GM23338 (cell line): Measurements from ENCODE around the gene PRTN3. TPM values are rescaled to one million over a fixed set of nuclear protein-coding genes. Genes with fewer than 3 reads are reported as not detected.

Source experiments
- ATAC-seq: fragments of 200-7000 bp; cut with Tn5 transposase; 3 replicates; pipeline ENCODE4 v1.9.1; 2020
- DNase-seq: peaks from one replicate; pipeline ENCODE4 v3.0.0-alpha.2; 2015; ENCODE audit warnings: low spot score
- H2AFZ ChIP-seq: fragments of 200-600 bp; sonication (generic); 2 replicates; pipeline ENCODE4 v1.8.0; 2016; ENCODE audit warnings: antibody characterized with exemption, mild to moderate bottlenecking, moderate library complexity
- H3F3A ChIP-seq: fragments of 200-600 bp; sonication (generic); replicated peaks from 2 replicates; pipeline ENCODE4 v1.8.0; 2017; ENCODE audit warnings: antibody characterized with exemption, mixed run types, low read depth
- H3K27ac ChIP-seq: fragments of 200-600 bp; sonication (generic); 2 replicates; pipeline ENCODE4 v1.6.1; 2016; ENCODE audit warnings: low read depth
- H3K27me3 ChIP-seq: fragments of 200-600 bp; sonication (generic); 2 replicates; pipeline ENCODE4 v1.8.0; 2016; ENCODE audit warnings: mild to moderate bottlenecking, mixed run types, moderate library complexity; ENCODE audit not compliant: insufficient read depth
- H3K36me3 ChIP-seq: fragments of 200-600 bp; sonication (generic); 2 replicates; pipeline ENCODE4 v1.8.0; 2016; ENCODE audit warnings: mild to moderate bottlenecking; ENCODE audit not compliant: insufficient read depth
- H3K4me1 ChIP-seq: fragments of 200-600 bp; sonication (generic); 2 replicates; pipeline ENCODE4 v1.8.0; 2016; ENCODE audit warnings: mild to moderate bottlenecking, moderate library complexity; ENCODE audit not compliant: insufficient read depth
- H3K4me2 ChIP-seq: fragments of 200-600 bp; sonication (generic); 2 replicates; pipeline ENCODE4 v1.7.1; 2017; ENCODE audit warnings: mixed run types
- H3K4me3 ChIP-seq: fragments of 200-600 bp; sonication (generic); 2 replicates; pipeline ENCODE4 v1.6.1; 2016; ENCODE audit warnings: mixed run types
- H3K79me2 ChIP-seq: fragments of 200-600 bp; sonication (generic); replicated peaks from 2 replicates; pipeline ENCODE4 v1.8.0; 2017; ENCODE audit warnings: mild to moderate bottlenecking; ENCODE audit not compliant: insufficient read depth
- H3K9me2 ChIP-seq: fragments of 200-600 bp; sonication (generic); 2 replicates; pipeline ENCODE4 v1.8.0; 2017; ENCODE audit not compliant: insufficient read depth
- H4K20me1 ChIP-seq: fragments of 200-600 bp; sonication (generic); replicated peaks from 2 replicates; pipeline ENCODE4 v1.8.0; 2017; ENCODE audit warnings: mild to moderate bottlenecking; ENCODE audit not compliant: insufficient read depth
- H3K27ac Mint-ChIP-seq: 2 replicates; pipeline ENCODE4 v1.8.0; 2020; ENCODE audit warnings: inconsistent platforms, mild to moderate bottlenecking, moderate library complexity, mixed read lengths
- H3K27me3 Mint-ChIP-seq: 3 replicates; pipeline ENCODE4 v1.8.0; 2022; ENCODE audit warnings: low read depth, mild to moderate bottlenecking, moderate library complexity, mixed read lengths, inconsistent platforms; ENCODE audit not compliant: insufficient read depth, poor library complexity
- H3K36me3 Mint-ChIP-seq: 3 replicates; pipeline ENCODE4 v1.8.0; 2021; ENCODE audit warnings: low read depth, mild to moderate bottlenecking, inconsistent platforms, moderate library complexity, mixed read lengths
- H3K4me1 Mint-ChIP-seq: 3 replicates; pipeline ENCODE4 v1.8.0; 2020; ENCODE audit warnings: mild to moderate bottlenecking, inconsistent platforms, mixed read lengths
- H3K4me3 Mint-ChIP-seq: 3 replicates; pipeline ENCODE4 v1.8.0; 2021; ENCODE audit warnings: moderate library complexity, mild to moderate bottlenecking, inconsistent platforms, mixed read lengths
- H3K9me3 Mint-ChIP-seq: 3 replicates; pipeline ENCODE4 v1.8.0; 2020; ENCODE audit warnings: moderate library complexity, mild to moderate bottlenecking, inconsistent platforms, mixed read lengths
- EZH2 ChIP-seq: fragments of 200-600 bp; sonication (generic); IDR thresholded peaks from one replicate; pipeline ENCODE4 v1.8.0; 2017; ENCODE audit warnings: antibody characterized with exemption, mild to moderate bottlenecking, low read depth; ENCODE audit not compliant: unreplicated experiment
- EZH2phosphoT487 ChIP-seq: fragments of 200-600 bp; sonication (generic); IDR thresholded peaks from one replicate; pipeline ENCODE4 v1.8.1; 2018; ENCODE audit warnings: antibody characterized with exemption; ENCODE audit not compliant: unreplicated experiment
- NANOG ChIP-seq: IDR thresholded peaks from 2 replicates; pipeline ENCODE4 v1.6.1; 2016; ENCODE audit warnings: antibody characterized with exemption, borderline replicate concordance
- POLR2AphosphoS5 ChIP-seq: IDR thresholded peaks from 2 replicates; pipeline ENCODE4 v1.6.1; 2016; ENCODE audit warnings: antibody characterized with exemption, low read depth
- ZNF331 ChIP-seq: fragments of 250-450 bp; sonication (Bioruptor Pico); IDR thresholded peaks from 2 replicates; pipeline ENCODE4 v1.5.0; 2020; ENCODE audit warnings: low read depth, mild to moderate bottlenecking, moderate library complexity
- polyA plus RNA-seq: library from polyadenylated mRNA; unstranded; fragments of >200 nt; fragmentation: Nextera tagmentation; extraction: Ambion mirVana; gene quantifications from 2 replicates; pipeline ENCODE4 v1.2.1, GENCODE V29; 2016
- total RNA-seq: library from RNA; depleted of rRNA; stranded (reverse); fragments of >200 nt; shearing (Covaris generic); gene quantifications from 2 replicates; pipeline ENCODE4 v1.2.3, GENCODE V29; 2014
- TF ChIP-seq, protein P1 (sequence below): IDR thresholded peaks from one replicate; pipeline ENCODE4 v1.6.1; 2018; ENCODE audit warnings: antibody characterized with exemption; ENCODE audit not compliant: unreplicated experiment
- TF ChIP-seq, protein P2 (sequence below), 2 experiments: fragments of 200-600 bp in 1 of 2; sonication (generic) in 1 of 2; conservative IDR thresholded peaks; 2 replicates each; pipeline versions ENCODE4 v1.5.1 to v1.6.1; 2016 to 2017; ENCODE audit warnings: antibody characterized with exemption in 2 of 2, low read depth in 2 of 2, mild to moderate bottlenecking in 2 of 2, moderate library complexity in 1 of 2

PRTN3 gene
- total and polyA plus RNA-seq, 2 experiments from 2014 or later: 0.21 to 0.68 TPM

DNA sequence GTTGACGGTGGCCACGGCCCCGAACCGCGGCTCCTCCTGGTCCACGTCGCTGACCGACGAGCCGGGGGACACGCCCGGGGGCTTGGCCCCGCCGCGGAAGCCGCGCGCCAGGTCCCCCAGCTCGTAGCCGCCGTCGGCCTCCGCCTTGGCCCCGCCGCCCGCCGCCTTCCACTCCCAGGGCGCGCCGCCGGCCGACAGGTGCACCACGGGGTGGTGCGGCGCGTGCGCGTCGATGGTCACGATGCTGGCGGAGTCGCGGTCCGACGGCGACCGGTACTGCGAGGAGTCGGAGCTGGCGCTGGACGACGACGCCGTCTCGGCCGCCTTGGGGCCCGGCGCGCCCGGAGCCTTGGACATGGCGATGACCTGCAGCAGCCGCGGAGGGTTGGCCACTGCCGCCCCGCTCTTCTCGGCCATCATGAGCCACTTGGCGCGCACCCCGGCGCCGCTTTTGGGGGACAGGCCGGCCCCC lies 28.0 kb upstream of the PRTN3 start (continued):
- TF ChIP-seq, protein P1, sequence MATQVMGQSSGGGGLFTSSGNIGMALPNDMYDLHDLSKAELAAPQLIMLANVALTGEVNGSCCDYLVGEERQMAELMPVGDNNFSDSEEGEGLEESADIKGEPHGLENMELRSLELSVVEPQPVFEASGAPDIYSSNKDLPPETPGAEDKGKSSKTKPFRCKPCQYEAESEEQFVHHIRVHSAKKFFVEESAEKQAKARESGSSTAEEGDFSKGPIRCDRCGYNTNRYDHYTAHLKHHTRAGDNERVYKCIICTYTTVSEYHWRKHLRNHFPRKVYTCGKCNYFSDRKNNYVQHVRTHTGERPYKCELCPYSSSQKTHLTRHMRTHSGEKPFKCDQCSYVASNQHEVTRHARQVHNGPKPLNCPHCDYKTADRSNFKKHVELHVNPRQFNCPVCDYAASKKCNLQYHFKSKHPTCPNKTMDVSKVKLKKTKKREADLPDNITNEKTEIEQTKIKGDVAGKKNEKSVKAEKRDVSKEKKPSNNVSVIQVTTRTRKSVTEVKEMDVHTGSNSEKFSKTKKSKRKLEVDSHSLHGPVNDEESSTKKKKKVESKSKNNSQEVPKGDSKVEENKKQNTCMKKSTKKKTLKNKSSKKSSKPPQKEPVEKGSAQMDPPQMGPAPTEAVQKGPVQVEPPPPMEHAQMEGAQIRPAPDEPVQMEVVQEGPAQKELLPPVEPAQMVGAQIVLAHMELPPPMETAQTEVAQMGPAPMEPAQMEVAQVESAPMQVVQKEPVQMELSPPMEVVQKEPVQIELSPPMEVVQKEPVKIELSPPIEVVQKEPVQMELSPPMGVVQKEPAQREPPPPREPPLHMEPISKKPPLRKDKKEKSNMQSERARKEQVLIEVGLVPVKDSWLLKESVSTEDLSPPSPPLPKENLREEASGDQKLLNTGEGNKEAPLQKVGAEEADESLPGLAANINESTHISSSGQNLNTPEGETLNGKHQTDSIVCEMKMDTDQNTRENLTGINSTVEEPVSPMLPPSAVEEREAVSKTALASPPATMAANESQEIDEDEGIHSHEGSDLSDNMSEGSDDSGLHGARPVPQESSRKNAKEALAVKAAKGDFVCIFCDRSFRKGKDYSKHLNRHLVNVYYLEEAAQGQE: no peak
- no peak for TF ChIP-seq NANOG

DNA sequence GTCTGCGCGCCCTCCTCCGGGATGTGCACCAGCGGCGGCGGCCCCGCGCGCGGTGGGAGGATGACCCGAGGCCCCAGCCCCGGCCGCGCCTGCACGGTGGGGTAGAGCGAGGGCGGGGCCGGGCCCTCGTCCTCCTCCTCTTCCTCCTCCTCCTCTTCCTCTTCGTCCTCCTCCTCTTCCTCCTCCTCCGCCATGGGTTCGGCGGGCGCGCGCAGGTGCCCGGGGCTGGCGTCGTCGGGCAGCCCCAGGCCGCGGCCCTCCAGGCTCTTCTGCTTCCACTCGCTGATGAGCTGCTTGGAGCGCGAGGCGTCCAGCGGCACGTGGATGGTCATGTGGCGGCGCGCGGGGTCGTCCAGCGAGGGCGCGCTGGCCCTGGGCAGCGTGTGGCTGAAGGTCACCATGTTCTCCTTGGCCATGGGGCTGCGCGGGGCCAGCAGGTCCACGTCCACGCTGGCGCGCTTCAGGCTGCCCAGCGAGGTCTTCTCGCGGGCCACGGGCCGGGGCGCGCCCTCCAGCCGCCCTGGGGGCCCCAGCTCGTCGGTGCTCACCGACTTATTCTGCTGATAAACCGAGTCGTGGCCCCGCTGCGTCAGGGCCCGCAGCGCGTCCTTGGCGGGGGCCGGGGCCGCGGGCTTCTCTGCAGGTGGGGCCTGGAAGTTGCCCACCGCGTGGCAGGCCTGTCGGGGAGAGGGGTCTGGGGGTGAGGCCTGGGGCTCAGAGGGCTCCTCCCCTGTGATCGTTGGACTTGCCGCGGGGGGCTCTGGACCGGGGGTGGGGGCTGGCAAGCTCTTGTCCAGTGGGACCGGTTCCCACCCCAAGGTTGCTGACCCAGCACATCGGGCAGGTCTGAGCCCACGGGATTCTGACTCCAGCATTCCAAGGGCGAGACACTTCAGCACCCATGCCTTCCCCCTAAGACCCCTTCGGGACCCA lies 27.3 kb upstream of the PRTN3 start:
- H3F3A ChIP-seq: peaks cover 38% of the 10 kb centered on the region
- H2AFZ ChIP-seq: no peak overlapping the region
- no peaks in the 10 kb centered on the region; the same call in 1 of the 2 replicates for H3K4me1 ChIP-seq
- peaks cover 25% of the 10 kb centered on the region for H3K36me3 ChIP-seq
- Mint-ChIP-seq H3K27ac (no peak overlapping the region), H3K27me3 (peaks cover 26% of the 10 kb centered on the region), H3K4me3 (no peak overlapping the region), H3K4me1 (no peaks in the 10 kb centered on the region), H3K9me3 (peaks cover 2% of the 10 kb centered on the region; the same call in 2 of the 3 replicates), H3K36me3 (peaks cover 60% of the 10 kb centered on the region)
- no peaks in the 10 kb centered on the region for H3K27me3 ChIP-seq
- H3K4me2 ChIP-seq: no peak overlapping the region
- H4K20me1 ChIP-seq: peaks cover 19% of the 10 kb centered on the region
- TF ChIP-seq ZNF331 (CRISPR knock-in tag) (no peak), POLR2AphosphoS5 (no peak), EZH2phosphoT487 (no peak), EZH2 (no peak)
- TF ChIP-seq, protein P2, sequence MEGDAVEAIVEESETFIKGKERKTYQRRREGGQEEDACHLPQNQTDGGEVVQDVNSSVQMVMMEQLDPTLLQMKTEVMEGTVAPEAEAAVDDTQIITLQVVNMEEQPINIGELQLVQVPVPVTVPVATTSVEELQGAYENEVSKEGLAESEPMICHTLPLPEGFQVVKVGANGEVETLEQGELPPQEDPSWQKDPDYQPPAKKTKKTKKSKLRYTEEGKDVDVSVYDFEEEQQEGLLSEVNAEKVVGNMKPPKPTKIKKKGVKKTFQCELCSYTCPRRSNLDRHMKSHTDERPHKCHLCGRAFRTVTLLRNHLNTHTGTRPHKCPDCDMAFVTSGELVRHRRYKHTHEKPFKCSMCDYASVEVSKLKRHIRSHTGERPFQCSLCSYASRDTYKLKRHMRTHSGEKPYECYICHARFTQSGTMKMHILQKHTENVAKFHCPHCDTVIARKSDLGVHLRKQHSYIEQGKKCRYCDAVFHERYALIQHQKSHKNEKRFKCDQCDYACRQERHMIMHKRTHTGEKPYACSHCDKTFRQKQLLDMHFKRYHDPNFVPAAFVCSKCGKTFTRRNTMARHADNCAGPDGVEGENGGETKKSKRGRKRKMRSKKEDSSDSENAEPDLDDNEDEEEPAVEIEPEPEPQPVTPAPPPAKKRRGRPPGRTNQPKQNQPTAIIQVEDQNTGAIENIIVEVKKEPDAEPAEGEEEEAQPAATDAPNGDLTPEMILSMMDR (conservative IDR thresholded peaks at IDR 0.05; ENCODE audit: low read depth in 2 of 2): no peak
- H3K4me3 ChIP-seq: no peak overlapping the region
- no peak overlapping the region for H3K27ac ChIP-seq
- DNase-seq (peak; percentile 33), ATAC-seq (peak; percentile 12)
- H3K79me2 ChIP-seq: peaks cover 8% of the 10 kb centered on the region; the same call in 1 of the 2 replicates
- 0 out of 2 replicates have a peak, but pooled peaks cover 4% of the 10 kb centered on the region for H3K9me2 ChIP-seq
